IPS DF 6.9 (cell line): Measurements from ENCODE around the gene ANLN.

Experiments
- DNase-seq: peaks from one replicate; pipeline ENCODE4 v3.0.0-alpha.2; 2013; ENCODE audit warnings: low read depth, low spot score
- H3K27ac ChIP-seq: one replicate; pipeline ENCODE4 v1.5.1; 2013; ENCODE audit warnings: low read length, control low read depth
- H3K27me3 ChIP-seq: 2 replicates; pipeline ENCODE4 v1.6.1; 2013; ENCODE audit warnings: mild to moderate bottlenecking, low read length; ENCODE audit not compliant: control insufficient read depth, insufficient read depth
- H3K36me3 ChIP-seq: 2 replicates; pipeline ENCODE4 v1.6.1; 2013; ENCODE audit warnings: low read length; ENCODE audit not compliant: control insufficient read depth, insufficient read depth
- H3K4me1 ChIP-seq: 2 replicates; pipeline ENCODE4 v1.6.1; 2013; ENCODE audit warnings: low read length; ENCODE audit not compliant: control insufficient read depth, insufficient read depth
- H3K4me3 ChIP-seq: 2 replicates; pipeline ENCODE4 v1.5.1; 2013; ENCODE audit warnings: mild to moderate bottlenecking, low read length
- H3K9me3 ChIP-seq: 2 replicates; pipeline ENCODE4 v1.6.1; 2013; ENCODE audit warnings: low read length, inconsistent platforms; ENCODE audit not compliant: control insufficient read depth, insufficient read depth
- WGBS: extraction: QIAGEN DNeasy Blood & Tissue Kit; methylation state at CpG from one replicate; pipeline ENCODE4 v1.1.7; 2013; ENCODE audit warnings: mixed read lengths, missing lambda C conversion rate; ENCODE audit not compliant: insufficient read length, insufficient coverage; 5-methylcytosine and 5-hydroxymethylcytosine counted together

The ANLN gene

DNA sequence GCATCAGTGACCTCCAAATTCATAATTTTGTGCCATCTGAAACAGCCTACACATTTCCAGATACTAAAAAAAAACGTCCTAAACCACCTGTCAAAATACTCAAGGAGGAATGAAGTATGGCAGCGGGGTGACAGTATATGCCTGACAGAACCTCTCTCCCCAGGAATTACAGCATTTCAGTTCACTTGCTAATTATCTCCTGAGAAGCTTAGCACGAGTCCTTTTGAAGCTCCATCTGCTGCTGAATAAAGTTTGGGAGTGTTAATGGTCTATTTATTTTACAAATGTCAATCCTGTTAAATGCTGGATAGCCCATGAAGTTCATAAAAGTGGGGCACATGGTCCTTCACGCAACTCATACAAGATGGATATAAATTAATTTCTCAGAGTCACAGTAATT lies 29.4 kb upstream of the ANLN start:
- Histone ChIP-seq H3K36me3 (no peaks in the 10 kb centered on the region), H3K4me3 (no peak overlapping the region), H3K27me3 (peaks cover 26% of the 10 kb centered on the region), H3K4me1 (peaks cover 1% of the 10 kb centered on the region; the same call in 1 of the 2 replicates), H3K27ac (no peak overlapping the region), H3K9me3 (no peaks in the 10 kb centered on the region)
- no CpG with 5 or more reads among the region's 4 CpGs for WGBS
- peak; percentile 37 for DNase-seq

DNA sequence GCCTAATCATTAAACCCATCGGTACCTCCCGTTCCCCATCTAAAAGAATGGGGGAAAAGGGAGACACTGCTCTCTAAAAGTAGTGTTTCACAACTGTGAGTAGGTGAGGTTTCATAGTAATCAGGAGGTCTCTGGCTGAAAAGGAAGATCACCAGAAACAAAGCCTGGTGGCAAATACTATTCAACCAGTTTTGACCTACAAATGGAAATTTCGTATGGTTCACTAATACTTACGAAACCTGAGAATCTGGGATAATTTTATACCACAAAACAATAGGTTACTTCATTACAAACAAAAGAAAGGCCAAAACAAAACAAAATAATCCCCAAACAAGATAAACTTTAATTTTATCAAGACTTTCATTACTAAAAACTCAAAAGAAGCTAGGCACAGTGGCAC lies 28.4 kb upstream of the ANLN start:
- H3K27me3 ChIP-seq = peaks cover 34% of the 10 kb centered on the region
- no CpG with 5 or more reads among the region's 4 CpGs for WGBS
- no peaks in the 10 kb centered on the region for H3K9me3 ChIP-seq
- no peak overlapping the region for H3K27ac ChIP-seq
- no peak overlapping the region for H3K4me3 ChIP-seq
- no peaks in the 10 kb centered on the region for H3K36me3 ChIP-seq
- DNase-seq = no peak
- peaks cover 1% of the 10 kb centered on the region; the same call in 1 of the 2 replicates for H3K4me1 ChIP-seq

- no peak for DNase-seq
- peaks cover 1% of the 10 kb centered on the region; the same call in 1 of the 2 replicates for H3K4me1 ChIP-seq
- H3K9me3 ChIP-seq = no peaks in the 10 kb centered on the region
- H3K36me3 ChIP-seq = no peaks in the 10 kb centered on the region
- WGBS = no CpG with 5 or more reads among the region's 1 CpG
- H3K4me3 ChIP-seq = no peak overlapping the region
- peaks cover 38% of the 10 kb centered on the region for H3K27me3 ChIP-seq
- H3K27ac ChIP-seq = no peak overlapping the region
Observed at GRCh38 chr7:36363515-36363914, 26.1 kb upstream of the ANLN start.

GRCh38 chr7:36366005-36366717 lies 23.5 kb upstream of the ANLN start:
- Histone ChIP-seq H3K36me3 (no peaks in the 10 kb centered on the region), H3K27ac (no peak overlapping the region), H3K4me1 (no peaks in the 10 kb centered on the region; the same call in 1 of the 2 replicates), H3K9me3 (no peaks in the 10 kb centered on the region), H3K27me3 (peaks cover 29% of the 10 kb centered on the region), H3K4me3 (peak overlapping the region; percentile 42; the same call in 1 of the 2 replicates)
- no CpG with 5 or more reads among the region's 12 CpGs for WGBS
- no peak for DNase-seq

GRCh38 chr7:36366718-36367560 lies 22.7 kb upstream of the ANLN start:
- no peaks in the 10 kb centered on the region for H3K9me3 ChIP-seq
- DNase-seq = peak; percentile 70
- no peak overlapping the region for H3K27ac ChIP-seq
- H3K36me3 ChIP-seq = no peaks in the 10 kb centered on the region
- H3K4me1 ChIP-seq = no peaks in the 10 kb centered on the region
- no CpG with 5 or more reads among the region's 96 CpGs for WGBS
- H3K4me3 ChIP-seq = peak overlapping the region; percentile 42; the same call in 1 of the 2 replicates
- H3K27me3 ChIP-seq = peaks cover 26% of the 10 kb centered on the region

DNA sequence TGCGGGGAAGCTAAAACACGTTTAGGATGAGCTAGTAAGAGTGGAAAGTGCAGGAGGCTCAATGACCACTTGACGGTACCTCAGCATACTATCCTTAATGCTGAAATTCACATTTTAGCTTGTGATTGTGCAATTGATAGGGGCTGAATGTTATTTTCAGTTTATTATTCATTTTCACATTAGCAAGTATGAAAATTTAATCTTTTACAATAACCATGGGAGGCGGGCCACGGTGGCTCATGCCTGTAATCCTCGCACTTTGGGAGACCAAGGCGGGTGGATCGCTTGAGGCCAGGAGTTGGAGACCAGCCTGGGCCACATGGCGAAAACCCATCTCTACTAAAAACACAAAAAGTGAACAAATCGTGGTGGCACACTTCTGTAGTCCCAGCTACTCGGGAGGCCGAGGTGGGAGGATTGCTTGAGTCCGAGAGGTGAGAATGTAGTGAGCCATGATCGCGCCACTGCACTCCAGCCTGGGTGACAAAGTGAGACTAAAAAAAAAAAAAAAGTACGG lies 22.0 kb upstream of the ANLN start:
- H3K4me3 ChIP-seq = peak overlapping the region; percentile 42; the same call in 1 of the 2 replicates
- no peaks in the 10 kb centered on the region for H3K4me1 ChIP-seq
- no CpG with 5 or more reads among the region's 16 CpGs for WGBS
- no peak for DNase-seq
- H3K27me3 ChIP-seq = peaks cover 20% of the 10 kb centered on the region
- no peak overlapping the region for H3K27ac ChIP-seq
- H3K9me3 ChIP-seq = no peaks in the 10 kb centered on the region
- no peaks in the 10 kb centered on the region for H3K36me3 ChIP-seq

GRCh38 chr7:36368496-36368895 lies 21.2 kb upstream of the ANLN start:
- Histone ChIP-seq H3K36me3 (no peaks in the 10 kb centered on the region), H3K9me3 (no peaks in the 10 kb centered on the region), H3K27ac (no peak overlapping the region), H3K4me1 (no peaks in the 10 kb centered on the region), H3K4me3 (no peak overlapping the region), H3K27me3 (peaks cover 16% of the 10 kb centered on the region; the same call in 1 of the 2 replicates)
- no peak for DNase-seq
- WGBS = no CpG with 5 or more reads among the region's 3 CpGs

- H3K4me3 ChIP-seq = no peak overlapping the region
- no peak overlapping the region for H3K27ac ChIP-seq
- no CpG with 5 or more reads among the region's 1 CpG for WGBS
- H3K27me3 ChIP-seq = peaks cover 16% of the 10 kb centered on the region; the same call in 1 of the 2 replicates
- no peaks in the 10 kb centered on the region for H3K9me3 ChIP-seq
- no peaks in the 10 kb centered on the region for H3K36me3 ChIP-seq
- no peaks in the 10 kb centered on the region for H3K4me1 ChIP-seq
- DNase-seq = no peak
Observed at GRCh38 chr7:36369171-36369570, 20.5 kb upstream of the ANLN start.

DNA sequence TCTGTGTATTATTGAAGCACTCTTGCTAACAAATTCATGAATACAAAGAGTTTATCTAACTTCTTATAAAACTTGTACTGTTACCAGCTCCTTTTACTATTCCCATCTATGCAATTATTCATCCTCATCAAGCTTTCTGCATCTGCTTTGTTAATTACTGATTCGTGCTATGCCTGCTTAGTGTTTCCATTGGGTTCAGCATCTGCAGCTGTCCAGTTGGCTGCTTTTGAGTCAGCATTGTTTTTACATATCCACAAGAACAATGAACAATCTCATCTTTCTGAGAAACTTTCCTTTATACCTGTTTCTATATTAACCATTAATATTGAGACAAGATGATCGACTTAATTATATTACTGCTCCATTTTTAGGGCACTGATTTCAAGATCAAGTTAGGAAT lies 19.6 kb upstream of the ANLN start:
- no CpG with 5 or more reads among the region's 2 CpGs for WGBS
- DNase-seq = no peak
- H3K9me3 ChIP-seq = no peaks in the 10 kb centered on the region

GRCh38 chr7:36372156-36372555 lies 17.5 kb upstream of the ANLN start:
- DNase-seq = no peak
- peaks cover 3% of the 10 kb centered on the region; the same call in 1 of the 2 replicates for H3K27me3 ChIP-seq
- H3K27ac ChIP-seq = no peak overlapping the region
- no peaks in the 10 kb centered on the region for H3K9me3 ChIP-seq
- no CpG with 5 or more reads among the region's 4 CpGs for WGBS
- H3K4me1 ChIP-seq = no peaks in the 10 kb centered on the region
- H3K4me3 ChIP-seq = no peak overlapping the region
- H3K36me3 ChIP-seq = no peaks in the 10 kb centered on the region

More for the DNA sequence above, 19.6 kb upstream of the ANLN start:
- Histone ChIP-seq H3K4me1 (no peaks in the 10 kb centered on the region), H3K4me3 (no peak overlapping the region), H3K27me3 (peaks cover 15% of the 10 kb centered on the region; the same call in 1 of the 2 replicates), H3K27ac (no peak overlapping the region), H3K36me3 (no peaks in the 10 kb centered on the region)
